22Rv1 (cell line): ENCODE results near the gene NKAIN1.

Experiments used
- CTCF ChIP-seq: fragments of 450-650 bp; IDR thresholded peaks from 2 replicates; pipeline ENCODE4 v1.5.1; 2017; ENCODE audit warnings: mild to moderate bottlenecking
- ZFX ChIP-seq: fragments of 450-650 bp; IDR thresholded peaks from 2 replicates; pipeline ENCODE4 v1.6.1; 2017; ENCODE audit warnings: antibody characterized with exemption, borderline replicate concordance

- TF ChIP-seq CTCF (no peak), ZFX (no peak)
Measured at GRCh38 chr1:31203215-31203614, 36.5 kb downstream of the NKAIN1 start.
